Measurements from ENCODE around the gene BPGM.
A peak's percentile ranks its signal among the peaks of the same experiment; 100 is the strongest.

The BPGM gene

GRCh38 chr7:134646425-134647305, at the start of gene BPGM:
BPGM (plus strand) TSS chr7:134646853; CDS start chr7:134661508, 14,655 bp downstream.
- peak; percentile 98 for DNase-seq (ENCODE audit: low spot score)

GRCh38 chr7:134599371-134599770, 47.3 kb upstream of the BPGM start:
- DNase-seq (ENCODE audit: low spot score): no peak

- no peak for DNase-seq (ENCODE audit: low spot score)
Measured at GRCh38 chr7:134601459-134601858, 45.2 kb upstream of the BPGM start.

- no peak for DNase-seq (ENCODE audit: low spot score)
Measured at GRCh38 chr7:134602881-134603451, 43.7 kb upstream of the BPGM start.

- DNase-seq (ENCODE audit: low spot score): peak; percentile 65
Measured at GRCh38 chr7:134605978-134606923, 40.4 kb upstream of the BPGM start.

GRCh38 chr7:134611611-134612151, 35.0 kb upstream of the BPGM start:
- no peak for DNase-seq (ENCODE audit: low spot score)

GRCh38 chr7:134612197-134612596, 34.5 kb upstream of the BPGM start:
- no peak for DNase-seq (ENCODE audit: low spot score)

GRCh38 chr7:134613623-134614347, 32.9 kb upstream of the BPGM start:
- no peak for DNase-seq (ENCODE audit: low spot score)

- no peak for DNase-seq (ENCODE audit: low spot score)
Measured at GRCh38 chr7:134616611-134617010, 30.0 kb upstream of the BPGM start.

GRCh38 chr7:134618756-134619530, 27.7 kb upstream of the BPGM start:
- DNase-seq (ENCODE audit: low spot score): no peak

- no peak for DNase-seq (ENCODE audit: low spot score)
Measured at GRCh38 chr7:134619627-134620331, 26.9 kb upstream of the BPGM start.

- DNase-seq (ENCODE audit: low spot score): peak; percentile 10
Measured at GRCh38 chr7:134622303-134622995, 24.2 kb upstream of the BPGM start.

GRCh38 chr7:134623193-134623592, 23.5 kb upstream of the BPGM start:
- no peak for DNase-seq (ENCODE audit: low spot score)

GRCh38 chr7:134625550-134625949, 21.1 kb upstream of the BPGM start:
- no peak for DNase-seq (ENCODE audit: low spot score)

GRCh38 chr7:134627109-134627774, 19.4 kb upstream of the BPGM start:
- no peak for DNase-seq (ENCODE audit: low spot score)

GRCh38 chr7:134627775-134628153, 18.9 kb upstream of the BPGM start:
- DNase-seq (ENCODE audit: low spot score): no peak

- DNase-seq (ENCODE audit: low spot score): no peak
Measured at GRCh38 chr7:134629445-134629844, 17.2 kb upstream of the BPGM start.

- no peak for DNase-seq (ENCODE audit: low spot score)
Measured at GRCh38 chr7:134630237-134630636, 16.4 kb upstream of the BPGM start.

- DNase-seq (ENCODE audit: low spot score): no peak
Measured at GRCh38 chr7:134630893-134631292, 15.8 kb upstream of the BPGM start.

Measured in iPS-NIHi11 (cell line).